Ectodermal cell (in vitro differentiated cells): ENCODE data around the gene ADAMTS12.

Experiments used
- H3K27ac ChIP-seq: 2 replicates; pipeline ENCODE4 v1.7.0; 2013; ENCODE audit warnings: mild to moderate bottlenecking, low read depth, low read length; ENCODE audit not compliant: insufficient read depth, poor library complexity, severe bottlenecking
- H3K27me3 ChIP-seq: 2 replicates; pipeline ENCODE4 v1.7.0; 2013; ENCODE audit warnings: mild to moderate bottlenecking, low read length; ENCODE audit not compliant: insufficient read depth, control insufficient read depth, poor library complexity, severe bottlenecking
- H3K36me3 ChIP-seq: one replicate; pipeline ENCODE4 v1.7.0; 2013; ENCODE audit warnings: low read length; ENCODE audit not compliant: control insufficient read depth, insufficient read depth
- H3K4me1 ChIP-seq: one replicate; pipeline ENCODE4 v1.7.0; 2013; ENCODE audit warnings: low read length; ENCODE audit not compliant: control insufficient read depth, insufficient read depth
- H3K4me3 ChIP-seq: 2 replicates; pipeline ENCODE4 v1.7.0; 2013; ENCODE audit warnings: low read depth, low read length, control low read depth; ENCODE audit not compliant: insufficient read depth
- H3K9me3 ChIP-seq: 2 replicates; pipeline ENCODE4 v1.7.0; 2013; ENCODE audit warnings: mild to moderate bottlenecking, low read length, moderate library complexity; ENCODE audit not compliant: control insufficient read depth
- WGBS, 2 experiments: methylation state at CpG; one replicate each; pipeline ENCODE4 v1.1.7; 2013; ENCODE audit warnings: missing lambda C conversion rate in 2 of 2; 5-methylcytosine and 5-hydroxymethylcytosine counted together

ADAMTS12 gene

GRCh38 chr5:33482335-33482734 lies 409.5 kb downstream of the ADAMTS12 start:
- H3K9me3 ChIP-seq: no peaks in the 10 kb centered on the region
- H3K27me3 ChIP-seq: no peaks in the 10 kb centered on the region
- no peak overlapping the region for H3K27ac ChIP-seq
- H3K4me3 ChIP-seq: no peak overlapping the region
- 53 to 60% methylated on average over 7 of the region's 7 CpGs for WGBS, 2 experiments
- H3K36me3 ChIP-seq: no peaks in the 10 kb centered on the region
- H3K4me1 ChIP-seq: no peaks in the 10 kb centered on the region

DNA sequence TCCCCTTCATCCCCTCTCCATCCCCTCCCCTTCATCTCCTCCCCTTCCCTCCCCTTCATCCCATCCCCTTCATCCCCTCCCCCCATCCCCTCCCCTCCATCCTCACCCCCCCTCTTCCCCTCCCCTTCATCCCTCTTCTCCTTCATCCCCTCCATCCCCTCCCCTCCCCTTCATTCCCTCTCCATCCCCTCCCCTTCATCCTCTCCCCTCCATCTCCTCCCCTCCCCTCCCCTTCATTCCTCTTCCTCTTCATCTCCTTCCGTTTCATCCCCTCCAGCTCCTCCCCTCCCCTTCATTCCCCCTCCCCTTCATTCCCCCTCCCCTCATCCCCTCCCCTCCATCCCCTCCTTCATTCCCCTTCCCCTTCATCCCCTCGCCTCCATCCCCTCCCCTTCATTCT lies 410.9 kb downstream of the ADAMTS12 start:
- Histone ChIP-seq H3K27me3 (no peaks in the 10 kb centered on the region), H3K27ac (no peak overlapping the region), H3K36me3 (no peaks in the 10 kb centered on the region), H3K4me3 (no peak overlapping the region), H3K4me1 (no peaks in the 10 kb centered on the region), H3K9me3 (no peaks in the 10 kb centered on the region)
- 50 to 83% methylated on average over 1 to 2 of the region's 2 CpGs for WGBS, 2 experiments

DNA sequence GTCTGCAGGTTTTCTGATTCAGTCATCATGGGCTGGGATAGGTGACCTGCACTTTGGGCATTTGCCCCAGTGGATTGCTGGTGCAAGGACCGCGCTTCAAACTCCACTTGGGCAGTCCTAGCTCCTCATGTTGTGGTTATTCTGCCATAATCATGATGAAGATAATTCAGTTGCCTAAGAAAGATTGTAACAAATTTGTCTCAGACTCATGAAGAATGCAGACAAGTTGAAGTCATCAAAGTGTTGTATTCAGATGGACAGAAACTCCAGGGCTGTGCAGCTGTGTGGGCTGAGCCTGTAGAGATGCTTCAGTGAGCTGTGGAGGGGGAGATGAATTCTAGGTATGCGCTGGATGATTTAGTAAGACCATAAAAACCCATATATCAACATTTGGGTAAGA lies 412.5 kb downstream of the ADAMTS12 start:
- Histone ChIP-seq H3K27ac (no peak overlapping the region), H3K4me3 (no peak overlapping the region), H3K9me3 (no peaks in the 10 kb centered on the region), H3K27me3 (no peaks in the 10 kb centered on the region), H3K4me1 (no peaks in the 10 kb centered on the region), H3K36me3 (no peaks in the 10 kb centered on the region)
- WGBS, 2 experiments: 94 to 96% methylated on average over 2 to 3 of the region's 3 CpGs

DNA sequence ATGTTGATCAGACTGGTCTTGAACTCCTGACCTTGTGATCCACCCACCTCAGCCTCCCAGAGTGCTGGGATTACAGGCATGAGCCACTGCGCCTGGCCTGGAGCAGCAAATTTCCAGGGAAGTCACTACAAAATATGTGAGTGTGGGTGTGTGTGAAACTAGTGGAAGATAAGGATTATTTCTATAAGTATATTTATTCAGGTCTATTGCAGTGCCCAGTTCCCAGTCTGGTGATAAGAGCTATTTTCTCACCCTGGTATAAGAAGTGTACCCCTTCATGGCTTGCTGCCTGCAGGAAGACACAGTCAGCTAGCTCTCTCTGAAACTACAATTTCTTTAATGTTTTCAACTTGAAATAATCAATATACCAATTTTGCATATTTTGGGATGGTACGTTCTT lies 414.0 kb downstream of the ADAMTS12 start:
- no peak overlapping the region for H3K4me3 ChIP-seq
- H3K27ac ChIP-seq: no peak overlapping the region
- H3K9me3 ChIP-seq: no peaks in the 10 kb centered on the region
- WGBS, 2 experiments: 85 to 97% methylated on average over 2 of the region's 2 CpGs
- H3K27me3 ChIP-seq: no peaks in the 10 kb centered on the region
- H3K36me3 ChIP-seq: no peaks in the 10 kb centered on the region
- H3K4me1 ChIP-seq: no peaks in the 10 kb centered on the region

GRCh38 chr5:33476992-33477391 lies 414.8 kb downstream of the ADAMTS12 start:
- H3K4me3 ChIP-seq: no peak overlapping the region
- H3K4me1 ChIP-seq: no peaks in the 10 kb centered on the region
- H3K36me3 ChIP-seq: peaks cover 2% of the 10 kb centered on the region
- 95 to 96% methylated on average over 2 to 3 of the region's 3 CpGs for WGBS, 2 experiments
- H3K9me3 ChIP-seq: no peaks in the 10 kb centered on the region
- no peak overlapping the region for H3K27ac ChIP-seq
- no peaks in the 10 kb centered on the region for H3K27me3 ChIP-seq

DNA sequence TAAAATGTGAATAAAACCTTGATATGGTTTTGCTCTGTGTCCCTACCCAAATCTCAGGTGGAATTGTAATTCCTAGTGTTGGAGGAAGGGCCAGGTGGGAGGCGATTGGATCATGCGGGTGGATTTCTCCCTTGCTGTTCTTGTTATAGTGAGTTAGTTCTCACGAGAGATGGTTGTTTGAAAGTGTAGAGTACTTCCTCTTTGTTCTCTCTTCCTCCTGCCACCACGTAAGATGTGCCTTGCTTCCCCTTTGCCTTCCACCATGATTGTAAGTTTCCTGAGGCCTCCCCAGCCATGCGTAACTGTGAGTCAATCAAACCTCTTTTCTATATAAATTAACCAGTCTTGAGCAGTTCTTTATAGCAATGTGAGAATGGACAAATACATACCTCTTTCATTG lies 416.1 kb downstream of the ADAMTS12 start:
- H3K36me3 ChIP-seq: peaks cover 5% of the 10 kb centered on the region
- H3K4me3 ChIP-seq: no peak overlapping the region
- H3K9me3 ChIP-seq: no peaks in the 10 kb centered on the region
- H3K4me1 ChIP-seq: no peaks in the 10 kb centered on the region
- H3K27ac ChIP-seq: no peak overlapping the region
- no peaks in the 10 kb centered on the region for H3K27me3 ChIP-seq
- 91 to 98% methylated on average over 4 to 5 of the region's 5 CpGs for WGBS, 2 experiments

DNA sequence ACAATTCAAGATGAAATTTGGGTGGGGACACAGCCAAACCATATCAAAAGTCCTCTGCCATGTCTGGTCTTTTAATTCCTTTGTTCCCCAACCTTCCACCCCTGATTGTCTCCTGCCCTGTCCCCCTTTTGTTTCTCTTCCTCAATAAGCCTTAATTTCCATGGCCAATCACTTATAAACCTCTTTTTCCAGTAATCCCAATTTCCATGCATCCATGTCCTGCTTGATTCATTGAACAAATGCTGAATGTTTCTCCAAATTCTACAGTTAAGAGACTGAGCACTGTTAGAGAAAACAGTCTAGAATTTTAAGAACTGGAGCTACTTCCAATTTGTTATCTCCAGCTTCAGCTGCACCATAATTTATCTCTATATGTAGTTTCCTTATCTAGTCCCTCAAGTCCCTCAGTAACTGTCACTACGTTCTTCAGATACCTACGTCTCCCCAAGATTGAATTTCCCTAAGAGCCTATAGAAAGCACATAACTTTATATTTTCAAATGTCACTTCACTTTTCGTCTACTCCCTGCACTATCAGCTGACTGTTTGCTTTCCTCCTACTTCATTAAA lies 416.8 kb downstream of the ADAMTS12 start:
- Histone ChIP-seq H3K4me3 (no peak overlapping the region), H3K9me3 (no peaks in the 10 kb centered on the region), H3K4me1 (no peaks in the 10 kb centered on the region), H3K36me3 (peaks cover 5% of the 10 kb centered on the region), H3K27me3 (no peaks in the 10 kb centered on the region), H3K27ac (no peak overlapping the region)
- WGBS, 2 experiments: 92 to 97% methylated on average over 3 of the region's 3 CpGs

DNA sequence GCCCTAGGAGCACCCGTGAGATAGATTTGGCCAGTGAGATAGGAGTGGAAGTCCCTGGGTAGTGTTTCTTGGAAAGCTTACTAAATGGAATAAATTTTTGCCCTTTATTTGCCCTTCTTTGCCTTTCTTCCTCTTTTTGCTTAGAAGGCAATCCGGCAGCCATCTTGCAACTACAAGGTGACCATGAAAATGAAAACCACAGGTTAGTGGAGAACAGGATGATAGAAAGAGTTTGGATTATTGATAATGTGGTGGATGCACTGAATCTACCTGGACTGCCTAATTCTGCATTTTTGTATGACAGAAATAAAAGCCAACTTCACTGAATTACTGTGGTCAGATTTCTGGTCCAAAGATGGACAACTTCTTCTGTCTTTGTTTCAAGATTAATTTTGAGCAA lies 417.8 kb downstream of the ADAMTS12 start:
- peaks cover 5% of the 10 kb centered on the region for H3K36me3 ChIP-seq
- no peaks in the 10 kb centered on the region for H3K4me1 ChIP-seq
- no peaks in the 10 kb centered on the region for H3K9me3 ChIP-seq
- H3K27ac ChIP-seq: no peak overlapping the region
- no peaks in the 10 kb centered on the region for H3K27me3 ChIP-seq
- WGBS, 2 experiments: 94 to 100% methylated on average over 2 of the region's 2 CpGs
- no peak overlapping the region for H3K4me3 ChIP-seq
